Trophoblast cell (in vitro differentiated cells and primary cell): ENCODE data around the gene TMEM178B.
A peak's percentile ranks its signal among the peaks of the same experiment; 100 is the strongest.

Source experiments
- DNase-seq, 2 donors: peaks; one replicate each; pipeline ENCODE4 v3.0.0-alpha.2; 2016
- H2AFZ ChIP-seq: 2 replicates; pipeline ENCODE4 v1.6.1; 2013; ENCODE audit warnings: low read length, moderate library complexity, mild to moderate bottlenecking; ENCODE audit not compliant: insufficient read depth, poor library complexity
- H2AK5ac ChIP-seq: 2 replicates; pipeline ENCODE4 v1.6.1; 2013; ENCODE audit warnings: mild to moderate bottlenecking, low read length
- H2BK120ac ChIP-seq: 2 replicates; pipeline ENCODE4 v1.6.1; 2013; ENCODE audit warnings: low read length, mild to moderate bottlenecking, moderate library complexity; ENCODE audit not compliant: insufficient read depth, poor library complexity
- H2BK12ac ChIP-seq: 2 replicates; pipeline ENCODE4 v1.6.1; 2013; ENCODE audit warnings: mild to moderate bottlenecking, low read length, moderate library complexity
- H2BK5ac ChIP-seq: 2 replicates; pipeline ENCODE4 v1.6.1; 2013; ENCODE audit warnings: low read length, low read depth, moderate library complexity, mild to moderate bottlenecking; ENCODE audit not compliant: poor library complexity
- H3K14ac ChIP-seq: 2 replicates; pipeline ENCODE4 v1.6.1; 2013; ENCODE audit warnings: mild to moderate bottlenecking, low read length
- H3K18ac ChIP-seq: 2 replicates; pipeline ENCODE4 v1.6.1; 2013; ENCODE audit warnings: mild to moderate bottlenecking, low read length
- H3K23ac ChIP-seq: 2 replicates; pipeline ENCODE4 v1.6.1; 2013; ENCODE audit warnings: low read length
- H3K27ac ChIP-seq: 2 replicates; pipeline ENCODE4 v1.5.1; 2013; ENCODE audit warnings: low read depth, mild to moderate bottlenecking, inconsistent platforms, low read length, moderate library complexity
- H3K27me3 ChIP-seq: 2 replicates; pipeline ENCODE4 v1.6.1; 2013; ENCODE audit warnings: inconsistent platforms, mild to moderate bottlenecking, low read length, moderate library complexity; ENCODE audit not compliant: insufficient read depth
- H3K36me3 ChIP-seq, 2 experiments: 1 replicate in 1 of 2; 2 replicates in 1 of 2; pipeline ENCODE4 v1.6.1; 2013; ENCODE audit warnings: low read length in 2 of 2, mild to moderate bottlenecking in 2 of 2, moderate library complexity in 1 of 2; ENCODE audit not compliant: insufficient read depth in 2 of 2, control insufficient read depth in 1 of 2
- H3K4ac ChIP-seq: 2 replicates; pipeline ENCODE4 v1.6.1; 2013; ENCODE audit warnings: low read depth, mild to moderate bottlenecking, low read length, moderate library complexity
- H3K4me1 ChIP-seq, 2 experiments: 1 replicate in 1 of 2; 2 replicates in 1 of 2; pipeline ENCODE4 v1.6.1; 2013; ENCODE audit warnings: low read length in 2 of 2, mild to moderate bottlenecking in 2 of 2, moderate library complexity in 1 of 2; ENCODE audit not compliant: insufficient read depth in 2 of 2, control insufficient read depth in 1 of 2
- H3K4me2 ChIP-seq: 2 replicates; pipeline ENCODE4 v1.6.1; 2013; ENCODE audit warnings: inconsistent platforms, mild to moderate bottlenecking, low read length, moderate library complexity
- H3K4me3 ChIP-seq: 2 replicates; pipeline ENCODE4 v1.5.1; 2013; ENCODE audit warnings: mild to moderate bottlenecking, low read depth, low read length, inconsistent platforms
- H3K79me1 ChIP-seq: one replicate; pipeline ENCODE4 v1.6.1; 2013; ENCODE audit warnings: low read length
- H3K79me2 ChIP-seq: 2 replicates; pipeline ENCODE4 v1.6.1; 2013; ENCODE audit warnings: low read length, mild to moderate bottlenecking; ENCODE audit not compliant: control insufficient read depth, insufficient read depth, poor library complexity
- H3K9ac ChIP-seq: 2 replicates; pipeline ENCODE4 v1.6.1; 2013; ENCODE audit warnings: mild to moderate bottlenecking, low read length
- H3K9me3 ChIP-seq: 2 replicates; pipeline ENCODE4 v1.6.1; 2013; ENCODE audit warnings: low read depth, mild to moderate bottlenecking, control low read depth, inconsistent platforms, low read length; ENCODE audit not compliant: insufficient read depth
- H4K12ac ChIP-seq: 2 replicates; pipeline ENCODE4 v1.6.1; 2013; ENCODE audit warnings: low read depth, mild to moderate bottlenecking, low read length, moderate library complexity
- H4K8ac ChIP-seq: 2 replicates; pipeline ENCODE4 v1.6.1; 2013; ENCODE audit warnings: low read depth, mild to moderate bottlenecking, low read length, moderate library complexity
- H4K91ac ChIP-seq: one replicate; pipeline ENCODE4 v1.6.1; 2013; ENCODE audit warnings: low read depth, mild to moderate bottlenecking, low read length, moderate library complexity
- WGBS: extraction: QIAGEN DNeasy Blood & Tissue Kit; methylation state at CpG from one replicate; pipeline ENCODE4 v1.1.7; 2013; ENCODE audit warnings: missing lambda C conversion rate; ENCODE audit not compliant: insufficient read length, insufficient coverage; ENCODE audit errors: extremely low coverage; 5-methylcytosine and 5-hydroxymethylcytosine counted together

TMEM178B gene

DNA sequence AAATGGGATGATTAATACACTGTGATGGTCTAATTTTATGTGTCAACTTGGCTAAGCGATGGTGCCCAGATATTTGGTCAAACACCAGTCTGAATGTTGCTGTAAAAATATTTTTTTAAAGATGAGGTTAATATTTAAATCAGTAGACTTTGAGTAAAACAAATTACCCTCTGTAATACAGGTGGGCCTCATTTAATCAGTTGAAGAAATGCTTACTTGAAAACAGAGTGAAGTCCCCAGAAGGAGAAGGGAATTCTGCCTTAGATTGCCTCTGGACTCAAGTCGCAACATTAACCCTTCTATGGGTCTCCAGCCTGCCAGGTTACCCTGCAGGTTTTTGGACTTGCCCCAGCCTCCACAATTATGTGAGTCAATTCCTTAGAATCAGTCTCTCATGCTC, 427.6 kb downstream of the TMEM178B start:
- Histone ChIP-seq H2AK5ac (no peak overlapping the region), H3K18ac (no peak overlapping the region), H3K27ac (no peak overlapping the region), H3K4me3 (no peak overlapping the region), H3K9ac (no peak overlapping the region), H4K8ac (no peak overlapping the region), H2BK12ac (no peak overlapping the region), H3K27me3 (no peaks in the 10 kb centered on the region), H3K9me3 (no peaks in the 10 kb centered on the region), H2BK120ac (no peak overlapping the region), H2BK5ac (no peak overlapping the region), H3K36me3 (no peaks in the 10 kb centered on the region), H3K23ac (no peak overlapping the region), H2AFZ (no peak overlapping the region), H3K4me1 (no peaks in the 10 kb centered on the region), H4K91ac (no peak overlapping the region), H3K4me2 (no peak overlapping the region), H3K4ac (no peak overlapping the region), H3K79me1 (no peaks in the 10 kb centered on the region), H3K79me2 (no peaks in the 10 kb centered on the region), H3K14ac (no peak overlapping the region), H4K12ac (no peak overlapping the region)
- DNase-seq = no peak
- WGBS = no CpG with 5 or more reads among the region's 2 CpGs

DNA sequence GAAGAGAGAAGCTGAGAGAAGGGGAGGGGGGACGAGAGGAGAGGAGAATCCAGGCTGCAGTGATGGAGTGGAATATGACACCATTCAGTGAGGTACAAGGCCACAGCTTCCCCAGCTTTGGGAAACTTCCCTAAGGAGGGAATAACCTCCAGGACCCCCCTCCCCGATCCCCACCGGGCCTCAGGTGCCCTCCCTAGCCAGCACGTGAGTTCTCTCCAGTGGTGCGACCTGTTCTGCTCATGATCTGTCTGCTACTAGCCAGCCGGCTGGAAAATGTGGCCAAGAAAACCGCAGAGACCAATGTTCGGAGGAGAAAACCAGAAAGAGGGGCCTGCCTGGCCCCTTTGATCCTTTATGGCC, 437.4 kb downstream of the TMEM178B start:
- no peak overlapping the region for H2AK5ac ChIP-seq
- no peak overlapping the region for H3K14ac ChIP-seq
- no peak overlapping the region for H3K4me3 ChIP-seq

DNA sequence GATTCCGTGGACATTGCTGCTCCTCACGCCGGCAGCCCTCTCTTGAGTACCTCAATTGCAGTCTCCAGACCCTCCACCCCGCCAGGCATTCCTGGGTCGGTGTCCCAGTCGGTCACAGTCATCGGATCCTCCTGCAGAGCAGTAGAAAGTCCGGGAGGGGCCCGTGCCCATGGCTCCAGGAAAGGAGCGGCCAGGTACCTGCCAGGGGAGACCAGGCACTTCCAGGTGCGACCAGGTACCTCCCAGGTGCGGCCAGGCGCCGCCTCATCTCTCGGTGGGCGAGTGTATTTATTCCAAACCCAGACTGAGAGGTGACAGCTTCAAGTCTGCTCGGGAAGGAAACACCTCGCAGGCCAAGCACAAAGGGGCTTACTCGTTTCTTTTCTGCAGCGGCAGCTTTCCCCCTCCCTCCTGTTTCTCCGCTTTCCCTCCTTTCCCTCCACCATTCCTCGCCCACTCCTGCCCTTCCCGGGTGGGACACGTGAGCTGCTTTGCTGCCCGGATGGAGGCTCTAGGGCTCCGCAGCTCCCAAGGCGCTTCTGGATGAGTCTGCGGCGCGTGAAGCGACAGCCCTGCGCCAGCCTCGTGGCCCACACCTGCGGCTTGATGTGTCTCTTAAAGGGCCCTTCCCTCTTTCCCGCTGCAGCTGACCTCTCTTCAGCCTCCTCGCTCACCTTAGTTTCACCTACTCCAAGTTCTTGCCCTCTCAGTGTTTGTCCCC, 438.0 kb downstream of the TMEM178B start:
- H2BK5ac ChIP-seq = no peak overlapping the region

More for the DNA sequence above, 437.4 kb downstream of the TMEM178B start:
- H3K4me1 ChIP-seq = peaks cover 7 to 9% of the 10 kb centered on the region in 2 experiments
- WGBS = no CpG with 5 or more reads among the region's 8 CpGs
- no peak overlapping the region for H4K8ac ChIP-seq
- no peak for DNase-seq
- no peaks in the 10 kb centered on the region for H3K9me3 ChIP-seq
- H3K9ac ChIP-seq = no peak overlapping the region
- peaks cover 9% of the 10 kb centered on the region for H3K27me3 ChIP-seq
- H2BK5ac ChIP-seq = no peak overlapping the region
- H2AFZ ChIP-seq = no peak overlapping the region
- H3K27ac ChIP-seq = no peak overlapping the region
- no peaks in the 10 kb centered on the region for H3K79me1 ChIP-seq
- H3K4ac ChIP-seq = no peak overlapping the region
- H3K36me3 ChIP-seq = no peaks in the 10 kb centered on the region
- H3K18ac ChIP-seq = no peak overlapping the region
- H4K91ac ChIP-seq = no peak overlapping the region
- peak overlapping the region; percentile 59 for H3K4me2 ChIP-seq
- no peaks in the 10 kb centered on the region for H3K79me2 ChIP-seq
- no peak overlapping the region for H2BK120ac ChIP-seq
- no peak overlapping the region for H3K23ac ChIP-seq
- no peak overlapping the region for H4K12ac ChIP-seq
- no peak overlapping the region for H2BK12ac ChIP-seq

DNA sequence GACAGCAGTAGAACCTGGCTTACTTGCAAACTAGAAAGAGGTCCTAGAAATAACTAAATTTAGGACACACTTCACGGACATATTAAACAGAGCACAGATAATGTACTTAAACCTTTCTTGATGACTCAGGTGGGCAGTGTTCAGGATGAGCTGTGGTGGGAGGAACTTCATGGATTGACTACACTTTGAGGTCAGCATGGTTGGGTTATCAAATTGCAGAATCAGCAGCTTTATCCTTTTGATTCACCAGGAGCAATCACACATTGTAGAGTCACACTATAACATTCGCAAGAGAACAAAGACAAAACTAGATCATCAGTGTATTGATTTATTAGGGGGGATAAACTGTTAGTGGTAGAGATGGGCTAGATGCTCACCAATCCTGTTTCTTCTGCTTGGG, 438.7 kb downstream of the TMEM178B start:
- no CpG with 5 or more reads among the region's 2 CpGs for WGBS
- peaks cover 9% of the 10 kb centered on the region for H3K27me3 ChIP-seq

More for the DNA sequence above, 438.0 kb downstream of the TMEM178B start:
- H3K18ac ChIP-seq = no peak overlapping the region
- no peak overlapping the region for H2AK5ac ChIP-seq
- peak overlapping the region; percentile 59 for H3K4me2 ChIP-seq
- no peaks in the 10 kb centered on the region for H3K9me3 ChIP-seq
- H4K91ac ChIP-seq = no peak overlapping the region
- DNase-seq = no peak
- peaks cover 7 to 9% of the 10 kb centered on the region in 2 experiments for H3K4me1 ChIP-seq
- no peak overlapping the region for H4K12ac ChIP-seq
- no peaks in the 10 kb centered on the region for H3K79me1 ChIP-seq
- no peak overlapping the region for H3K4me3 ChIP-seq
- no peak overlapping the region for H3K4ac ChIP-seq
- no peak overlapping the region for H2BK120ac ChIP-seq
- H3K14ac ChIP-seq = no peak overlapping the region
- H3K27ac ChIP-seq = no peak overlapping the region
- no peaks in the 10 kb centered on the region for H3K36me3 ChIP-seq
- peaks cover 9% of the 10 kb centered on the region for H3K27me3 ChIP-seq
- WGBS = no CpG with 5 or more reads among the region's 36 CpGs
- no peak overlapping the region for H2BK12ac ChIP-seq
- no peak overlapping the region for H3K23ac ChIP-seq
- peak overlapping the region; percentile 19 for H2AFZ ChIP-seq
- no peak overlapping the region for H4K8ac ChIP-seq
- H3K79me2 ChIP-seq = no peaks in the 10 kb centered on the region
- no peak overlapping the region for H3K9ac ChIP-seq

More for the DNA sequence above, 438.7 kb downstream of the TMEM178B start:
- Histone ChIP-seq H3K18ac (no peak overlapping the region), H3K23ac (no peak overlapping the region), H2BK120ac (no peak overlapping the region), H3K79me2 (no peaks in the 10 kb centered on the region), H3K9ac (no peak overlapping the region), H3K4me2 (no peak overlapping the region), H3K14ac (no peak overlapping the region), H3K4me1 (peaks cover 7 to 9% of the 10 kb centered on the region in 2 experiments), H2AK5ac (no peak overlapping the region), H2BK12ac (no peak overlapping the region), H3K79me1 (no peaks in the 10 kb centered on the region), H4K91ac (no peak overlapping the region), H3K27ac (no peak overlapping the region), H4K8ac (no peak overlapping the region), H3K4me3 (no peak overlapping the region), H3K9me3 (no peaks in the 10 kb centered on the region), H4K12ac (no peak overlapping the region), H3K4ac (no peak overlapping the region), H3K36me3 (no peaks in the 10 kb centered on the region), H2BK5ac (no peak overlapping the region), H2AFZ (no peak overlapping the region)
- DNase-seq = no peak
